NCI-H524 treated with DMSO at 0.1 percent for 48 hours (cell line): Measurements from ENCODE around the gene PLD5.
"Not testable (repeated sequence)": the region's sequence is repeated elsewhere in the genome, so short reads cannot be mapped to it uniquely, and the experiment has no call there.

Experiments
- DNase-seq: peaks from one replicate; lab custom pipeline; 2025; lab: John Stamatoyannopoulos, UW

Gene PLD5

GRCh38 chr1:242147096-242147976 lies 377.2 kb downstream of the PLD5 start:
- DNase-seq, result no peak

- DNase-seq, result no peak
These were observed 377.8 kb downstream of the PLD5 start for GRCh38 chr1:242146652-242147051.

- DNase-seq, result no peak
These were observed 383.7 kb downstream of the PLD5 start for GRCh38 chr1:242140836-242141235.

GRCh38 chr1:242139986-242140385 lies 384.5 kb downstream of the PLD5 start:
- DNase-seq, result no peak

GRCh38 chr1:242139442-242139841 lies 385.1 kb downstream of the PLD5 start:
- no peak for DNase-seq

- no peak for DNase-seq
These were observed 390.7 kb downstream of the PLD5 start for GRCh38 chr1:242133796-242134195.

GRCh38 chr1:242133351-242133750 lies 391.1 kb downstream of the PLD5 start:
- no peak for DNase-seq

- DNase-seq, result no peak
These were observed 392.2 kb downstream of the PLD5 start for GRCh38 chr1:242132121-242132817.

- DNase-seq, result no peak
These were observed 395.5 kb downstream of the PLD5 start for GRCh38 chr1:242128951-242129502.

GRCh38 chr1:242120432-242120831 lies 404.1 kb downstream of the PLD5 start:
- no peak for DNase-seq

GRCh38 chr1:242100921-242101320 lies 423.6 kb downstream of the PLD5 start:
- no peak for DNase-seq

- DNase-seq, result not testable (repeated sequence)
These were observed 427.2 kb downstream of the PLD5 start for GRCh38 chr1:242097283-242097682.

- no peak for DNase-seq
These were observed 431.4 kb downstream of the PLD5 start for GRCh38 chr1:242093116-242093515.

- DNase-seq, result no peak
These were observed 434.6 kb downstream of the PLD5 start for GRCh38 chr1:242089911-242090310.

GRCh38 chr1:242088875-242089274 lies 435.6 kb downstream of the PLD5 start:
- no peak for DNase-seq

GRCh38 chr1:242086706-242087105 lies 437.8 kb downstream of the PLD5 start:
- DNase-seq, result no peak

GRCh38 chr1:242086093-242086492 lies 438.4 kb downstream of the PLD5 start:
- DNase-seq, result no peak

- DNase-seq, result no peak
These were observed 440.8 kb downstream of the PLD5 start for GRCh38 chr1:242083742-242084141.

GRCh38 chr1:242081446-242081845 lies 443.1 kb downstream of the PLD5 start:
- no peak for DNase-seq

- DNase-seq, result no peak
These were observed 458.7 kb downstream of the PLD5 start for GRCh38 chr1:242065813-242066212.

- DNase-seq, result no peak
These were observed 462.2 kb downstream of the PLD5 start for GRCh38 chr1:242062271-242062670.

- no peak for DNase-seq
These were observed 464.5 kb downstream of the PLD5 start for GRCh38 chr1:242059976-242060375.

GRCh38 chr1:242058582-242058981 lies 465.9 kb downstream of the PLD5 start:
- DNase-seq, result not testable (repeated sequence)
